H1 (cell line): ENCODE results near the gene EHD4. TPM values are rescaled to one million over a fixed set of nuclear protein-coding genes. Genes with fewer than 3 reads are reported as not detected.

Source experiments
- CTCF ChIA-PET: fragments of 300-600 bp; sonication (Branson Sonifier 250); formaldehyde crosslinking; loops from one replicate; lab custom pipeline; 2021; ENCODE audit not compliant: partially characterized antibody; lab: Charles Lee
- POLR2A ChIA-PET: fragments of 300-600 bp; sonication (Branson Sonifier 250); formaldehyde crosslinking; loops from one replicate; lab custom pipeline; 2021; ENCODE audit warnings: inconsistent platforms; ENCODE audit not compliant: partially characterized antibody; lab: Charles Lee
- DNase-seq, 2 experiments: peaks; one replicate each; pipeline versions ENCODE4 v3.0.0 to v3.0.0-alpha.2; 2010 to 2022; ENCODE audit warnings: low spot score in 2 of 2, low read depth in 1 of 2, mixed read lengths in 1 of 2
- FAIRE-seq: peaks from 2 replicates; lab custom pipeline; 2011; peaks lifted over from hg19 to GRCh38; lab: Jason Lieb, UNC
- H2AFZ ChIP-seq: 2 replicates; pipeline ENCODE4 v1.8.1; 2012; ENCODE audit warnings: low read length, inconsistent platforms
- H2AK5ac ChIP-seq: 2 replicates; pipeline ENCODE4 v1.6.1; 2013; ENCODE audit warnings: low read depth, low read length
- H2BK120ac ChIP-seq: replicated peaks from 2 replicates; pipeline ENCODE3; 2013; ENCODE audit warnings: low read depth, low read length, inconsistent platforms
- H2BK12ac ChIP-seq: 2 replicates; pipeline ENCODE4 v1.6.1; 2013; ENCODE audit warnings: low read depth, low read length
- H2BK15ac ChIP-seq: 2 replicates; pipeline ENCODE4 v1.6.1; 2013; ENCODE audit warnings: low read length
- H2BK20ac ChIP-seq: 2 replicates; pipeline ENCODE4 v1.6.1; 2013; ENCODE audit warnings: low read length
- H2BK5ac ChIP-seq: 2 replicates; pipeline ENCODE4 v1.6.1; 2013; ENCODE audit warnings: low read depth, low read length
- H3K14ac ChIP-seq: 2 replicates; pipeline ENCODE4 v1.6.1; 2013; ENCODE audit warnings: inconsistent platforms; ENCODE audit not compliant: insufficient read length
- H3K18ac ChIP-seq: 2 replicates; pipeline ENCODE4 v1.6.1; 2013; ENCODE audit warnings: low read length; ENCODE audit errors: extremely low read depth
- H3K23ac ChIP-seq: 2 replicates; pipeline ENCODE4 v1.6.1; 2013; ENCODE audit warnings: inconsistent platforms; ENCODE audit not compliant: insufficient read length
- H3K23me2 ChIP-seq: 2 replicates; pipeline ENCODE4 v1.6.1; 2013; ENCODE audit warnings: low read depth, low read length
- H3K27ac ChIP-seq: 2 replicates; pipeline ENCODE4 v1.6.1; 2011; ENCODE audit warnings: low read depth, low read length, inconsistent platforms
- H3K27me3 ChIP-seq, 4 experiments: replicated peaks in 1 of 4; 1 replicate in 1 of 4; 2 replicates in 3 of 4; pipeline versions ENCODE4 v1.6.1 to v1.8.1; 2011 to 2013; ENCODE audit warnings: low read length in 3 of 4, mild to moderate bottlenecking in 3 of 4, inconsistent platforms in 2 of 4, mixed read lengths in 2 of 4, moderate library complexity in 1 of 4; ENCODE audit not compliant: control insufficient read depth in 3 of 4, insufficient read depth in 3 of 4; ENCODE audit errors: extremely low read depth in 1 of 4
- H3K36me3 ChIP-seq, 4 experiments: 2 replicates each; pipeline versions ENCODE4 v1.6.1 to v1.8.1; 2011 to 2013; ENCODE audit warnings: mild to moderate bottlenecking in 4 of 4, low read length in 3 of 4, moderate library complexity in 2 of 4, control low read depth in 1 of 4, inconsistent platforms in 1 of 4; ENCODE audit not compliant: insufficient read depth in 4 of 4, control insufficient read depth in 2 of 4
- H3K4ac ChIP-seq: replicated peaks from 2 replicates; pipeline ENCODE3; 2013; ENCODE audit warnings: low read length, low read depth, mixed read lengths, inconsistent platforms; ENCODE audit not compliant: insufficient read length
- H3K4me1 ChIP-seq, 4 experiments: replicated peaks in 1 of 4; 1 replicate in 1 of 4; 2 replicates in 3 of 4; pipeline versions ENCODE4 v1.6.1 to v1.8.1; 2011 to 2013; ENCODE audit warnings: low read length in 3 of 4, inconsistent platforms in 2 of 4, mixed read lengths in 1 of 4; ENCODE audit not compliant: insufficient read depth in 4 of 4, control insufficient read depth in 3 of 4
- H3K4me2 ChIP-seq, 2 experiments: 2 replicates each; pipeline versions ENCODE4 v1.6.1 to v1.8.1; 2011 to 2013; ENCODE audit warnings: low read depth in 2 of 2, low read length in 2 of 2, control low read depth in 1 of 2, inconsistent platforms in 1 of 2, mild to moderate bottlenecking in 1 of 2; ENCODE audit not compliant: insufficient read depth in 1 of 2
- H3K4me3 ChIP-seq, 4 experiments: fragments of 200-600, 300-600 bp in 1 of 4; sonication (generic), shearing (Covaris generic), sonication (Bioruptor Twin) in 1 of 4; 2 replicates each; pipeline versions ENCODE4 v1.5.1 to v1.8.1; 2011 to 2016; ENCODE audit warnings: low read length in 4 of 4, low read depth in 3 of 4, control low read depth in 2 of 4, inconsistent platforms in 2 of 4, mild to moderate bottlenecking in 2 of 4, mixed read lengths in 1 of 4, moderate library complexity in 1 of 4; ENCODE audit not compliant: insufficient read depth in 2 of 4; ENCODE audit errors: extremely low read depth in 1 of 4
- H3K56ac ChIP-seq: replicated peaks from 2 replicates; pipeline ENCODE3; 2013; ENCODE audit warnings: low read depth, mild to moderate bottlenecking, mixed read lengths, low read length, inconsistent platforms; ENCODE audit not compliant: insufficient read length
- H3K79me1 ChIP-seq: 2 replicates; pipeline ENCODE4 v1.6.1; 2013; ENCODE audit warnings: low read depth, low read length, control low read depth
- H3K79me2 ChIP-seq, 2 experiments: 2 replicates each; pipeline versions ENCODE4 v1.6.1 to v1.8.1; 2012 to 2013; ENCODE audit warnings: low read length in 2 of 2, mild to moderate bottlenecking in 2 of 2, inconsistent platforms in 1 of 2; ENCODE audit not compliant: insufficient read depth in 2 of 2, control insufficient read depth in 1 of 2
- H3K9ac ChIP-seq, 4 experiments: replicated peaks in 1 of 4; 1 replicate in 1 of 4; 2 replicates in 3 of 4; pipeline versions ENCODE4 v1.6.1 to v1.8.1; 2011 to 2013; ENCODE audit warnings: low read depth in 3 of 4, low read length in 3 of 4, control low read depth in 2 of 4, mild to moderate bottlenecking in 2 of 4, moderate library complexity in 2 of 4, inconsistent platforms in 1 of 4; ENCODE audit errors: extremely low read depth in 1 of 4
- H3K9me3 ChIP-seq, 2 experiments: 2 replicates each; pipeline versions ENCODE4 v1.6.1 to v1.8.1; 2012 to 2013; ENCODE audit warnings: mild to moderate bottlenecking in 2 of 2, moderate library complexity in 2 of 2, control low read depth in 1 of 2, inconsistent platforms in 1 of 2, low read depth in 1 of 2, low read length in 1 of 2, mixed read lengths in 1 of 2; ENCODE audit not compliant: insufficient read depth in 2 of 2
- H4K20me1 ChIP-seq, 2 experiments: replicated peaks in 1 of 2; 2 replicates each; pipeline versions ENCODE3 to v1.8.1; 2011 to 2013; ENCODE audit warnings: inconsistent platforms in 2 of 2, low read length in 2 of 2, mild to moderate bottlenecking in 1 of 2; ENCODE audit not compliant: insufficient read depth in 2 of 2, control insufficient read depth in 1 of 2
- H4K5ac ChIP-seq: 2 replicates; pipeline ENCODE4 v1.6.1; 2013; ENCODE audit warnings: low read length, low read depth, mixed read lengths, inconsistent platforms; ENCODE audit not compliant: insufficient read length
- H4K8ac ChIP-seq: 2 replicates; pipeline ENCODE4 v1.8.0; 2013; ENCODE audit warnings: mild to moderate bottlenecking, moderate library complexity, low read length, inconsistent platforms; ENCODE audit not compliant: insufficient read depth; ENCODE audit errors: extremely low read depth
- H4K91ac ChIP-seq: replicated peaks from 2 replicates; pipeline ENCODE3; 2013; ENCODE audit warnings: low read length, mixed read lengths, inconsistent platforms; ENCODE audit not compliant: insufficient read length
- BACH1 ChIP-seq: IDR thresholded peaks from 2 replicates; pipeline ENCODE4 v1.6.1; 2012; ENCODE audit warnings: low read length, improper control_type of control experiment
- CEBPB ChIP-seq: IDR thresholded peaks from 2 replicates; pipeline ENCODE4 v1.6.1; 2012; ENCODE audit warnings: low read depth, low read length
- EP300 ChIP-seq, 2 experiments: IDR thresholded peaks; 1 replicate in 1 of 2; 2 replicates in 1 of 2; pipeline ENCODE4 v1.6.1; 2011 to 2012; ENCODE audit warnings: low read depth in 2 of 2, low read length in 2 of 2, mild to moderate bottlenecking in 2 of 2, borderline replicate concordance in 1 of 2, inconsistent platforms in 1 of 2, moderate library complexity in 1 of 2
- JUND ChIP-seq: IDR thresholded peaks from 2 replicates; pipeline ENCODE4 v1.6.1; 2011; ENCODE audit warnings: mild to moderate bottlenecking, improper control_type of control experiment, low read length
- KDM1A ChIP-seq: fragments of 200-600, 300-600 bp; sonication (generic); IDR thresholded peaks from 2 replicates; pipeline ENCODE4 v1.7.1; 2016; ENCODE audit warnings: mild to moderate bottlenecking, low read length, borderline replicate concordance
- NRF1 ChIP-seq: IDR thresholded peaks from 2 replicates; pipeline ENCODE4 v1.6.1; 2011; ENCODE audit warnings: mild to moderate bottlenecking, low read depth, low read length, improper control_type of control experiment
- SP1 ChIP-seq: IDR thresholded peaks from 2 replicates; pipeline ENCODE4 v1.6.1; 2011; ENCODE audit warnings: low read depth, low read length
- TAF1 ChIP-seq: IDR thresholded peaks from 2 replicates; pipeline ENCODE4 v1.6.1; 2011; ENCODE audit warnings: mild to moderate bottlenecking, low read depth, low read length
- TBP ChIP-seq: IDR thresholded peaks from 2 replicates; pipeline ENCODE4 v1.6.1; 2011; ENCODE audit warnings: low read depth, low read length, improper control_type of control experiment
- WGBS, 2 experiments: shearing (Covaris generic) in 1 of 2; methylation state at CpG; one replicate each; pipeline versions ENCODE4 v1.1.6 to v1.1.7; 2013 to 2015; ENCODE audit warnings: low lambda C conversion rate in 2 of 2, mixed read lengths in 2 of 2, inconsistent platforms in 1 of 2, low coverage in 1 of 2, missing lambda C conversion rate in 1 of 2; ENCODE audit not compliant: insufficient replicate concordance in 2 of 2, insufficient coverage in 1 of 2, insufficient read length in 1 of 2; ENCODE audit errors: extremely low coverage in 1 of 2, missing lambda C conversion rate in 1 of 2; 5-methylcytosine and 5-hydroxymethylcytosine counted together
- polyA plus RNA-seq, 7 experiments: library from polyadenylated mRNA; depleted of rRNA in 3 of 7; stranded (reverse) in 5 of 7; unstranded in 2 of 7; fragments of >200 nt in 5 of 7; fragments of 200-250 nt in 2 of 7; gene quantifications; 1 replicate in 5 of 7; 2 replicates in 1 of 7; 4 replicates in 1 of 7; pipeline versions ENCODE4 v1.2.1 to v1.2.3, GENCODE V29; 2011 to 2013; ENCODE audit warnings: missing spikeins in 2 of 7, mixed read lengths in 2 of 7
- total RNA-seq: library from RNA; stranded (reverse); fragmentation: NEBNext Ultra II Directional; extraction: Animal tissue kit (Norgen Biotek cat#: 25700); gene quantifications from 2 replicates; pipeline ENCODE4 v1.2.1, GENCODE V29; 2021

The EHD4 gene
- total and polyA plus RNA-seq, 2 of the 8 experiments (the other 6 are each of a cell fraction or from before 2014, with no cell fraction given): 17.5 to 24.5 TPM

GRCh38 chr15:41870689-41871081 lies 101.7 kb downstream of the EHD4 start:
- Histone ChIP-seq H3K14ac (no peak overlapping the region), H3K4me2 (no peak overlapping the region), H3K9ac (no peak overlapping the region), H3K79me1 (no peaks in the 10 kb centered on the region), H3K36me3 (no peaks in the 10 kb centered on the region), H4K20me1 (peaks cover 0 to 2% of the 10 kb centered on the region in 2 experiments), H3K4ac (no peak overlapping the region), H4K8ac (no peak overlapping the region), H3K79me2 (no peaks in the 10 kb centered on the region), H3K9me3 (no peaks in the 10 kb centered on the region), H2BK12ac (no peak overlapping the region), H3K27me3 (no peaks in the 10 kb centered on the region), H4K91ac (no peak overlapping the region), H2AK5ac (no peak overlapping the region), H4K5ac (no peak overlapping the region), H3K56ac (no peak overlapping the region), H2BK15ac (no peak overlapping the region), H3K4me3 (no peak overlapping the region), H3K23ac (no peak overlapping the region), H3K4me1 (peaks cover 0 to 3% (median 0%) of the 10 kb centered on the region in 4 experiments; a peak in 1 of 7 replicates), H2BK5ac (no peak overlapping the region), H2BK120ac (no peak overlapping the region), H3K23me2 (no peaks in the 10 kb centered on the region), H3K27ac (no peak overlapping the region), H2AFZ (no peak overlapping the region), H3K18ac (no peak overlapping the region), H2BK20ac (no peak overlapping the region)
- ChIA-PET CTCF (interaction anchor here (0.6 to 2.7 kb wide), 10 partner anchors 10 to 132 kb away, joined by 3 to 8 read pairs (median 5); partner anchors contain the start of gene MAPKBP1), POLR2A (interaction anchor here (1.2 to 2.2 kb wide), 2 partner anchors 18 to 21 kb away, joined by 3 to 4 read pairs; no protein-coding TSS in a partner anchor)
- FAIRE-seq (no peak), DNase-seq (no peak)
- 89% methylated on average over 9 of the region's 9 CpGs; no CpG with 5 or more reads in 1 of the 2 experiments for WGBS, 2 experiments
- TF ChIP-seq SP1: no peak
- TF ChIP-seq JUND: no peak
- no peak for TF ChIP-seq TBP
- TF ChIP-seq BACH1: no peak
- TF ChIP-seq EP300 (IDR thresholded peaks at IDR 0.05; ENCODE audit: borderline replicate concordance in 1 of 2, low read depth in 2 of 2, low read length in 2 of 2): no peak
- TF ChIP-seq KDM1A: no peak
- TF ChIP-seq NRF1: no peak
- no peak for TF ChIP-seq CEBPB
- no peak for TF ChIP-seq TAF1
